GM21528 (cell line): ENCODE measurements around the gene MYL5.
A peak's percentile ranks its signal among the peaks of the same experiment; 100 is the strongest.
"Not testable (repeated sequence)": the region's sequence is repeated elsewhere in the genome, so short reads cannot be mapped to it uniquely, and the experiment has no call there.

Source experiments
- ATAC-seq: cut with Tn5 transposase; IDR thresholded peaks from one replicate; pipeline ENCODE4 v1.9.1; 2021; ENCODE audit warnings: mild to moderate bottlenecking, moderate library complexity; ENCODE audit not compliant: unreplicated experiment, low FRiP score

The MYL5 gene

DNA sequence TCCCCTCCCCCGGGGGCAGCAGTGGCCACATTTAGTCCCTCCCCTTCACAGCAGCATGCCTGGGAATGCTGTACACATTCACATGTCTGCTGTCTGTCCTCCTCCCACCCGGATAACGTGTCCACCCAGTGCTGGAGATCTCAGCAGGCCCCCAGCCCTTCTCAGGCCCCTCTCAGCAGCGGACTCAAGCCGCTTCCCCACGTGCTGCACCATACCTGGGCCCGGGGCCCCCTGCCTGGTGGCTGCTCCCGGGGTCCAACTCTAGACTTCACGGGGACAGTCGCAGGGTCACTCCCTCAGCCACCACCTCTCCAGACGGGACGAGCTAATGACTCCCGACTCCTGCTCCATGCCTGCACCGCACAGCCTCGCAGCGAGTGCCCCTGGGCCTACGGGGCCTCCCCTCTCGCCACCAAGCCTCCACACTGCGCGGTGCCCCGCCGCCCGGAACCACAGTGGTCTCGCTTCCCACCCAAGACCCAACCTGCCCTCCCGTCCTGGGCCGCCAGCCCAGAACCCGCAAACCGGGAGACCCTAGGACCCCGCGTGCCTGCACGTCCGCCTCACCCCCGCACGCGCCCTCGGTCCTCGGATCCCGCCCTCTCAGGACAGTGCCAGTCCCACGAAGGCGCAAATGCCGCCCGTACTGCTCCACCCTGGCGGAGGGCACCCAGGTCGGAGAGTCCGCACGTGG, 30.0 kb downstream of the MYL5 start:
- ATAC-seq: no peak

GRCh38 chr4:704971-705277, 30.6 kb downstream of the MYL5 start:
- ATAC-seq: no peak

DNA sequence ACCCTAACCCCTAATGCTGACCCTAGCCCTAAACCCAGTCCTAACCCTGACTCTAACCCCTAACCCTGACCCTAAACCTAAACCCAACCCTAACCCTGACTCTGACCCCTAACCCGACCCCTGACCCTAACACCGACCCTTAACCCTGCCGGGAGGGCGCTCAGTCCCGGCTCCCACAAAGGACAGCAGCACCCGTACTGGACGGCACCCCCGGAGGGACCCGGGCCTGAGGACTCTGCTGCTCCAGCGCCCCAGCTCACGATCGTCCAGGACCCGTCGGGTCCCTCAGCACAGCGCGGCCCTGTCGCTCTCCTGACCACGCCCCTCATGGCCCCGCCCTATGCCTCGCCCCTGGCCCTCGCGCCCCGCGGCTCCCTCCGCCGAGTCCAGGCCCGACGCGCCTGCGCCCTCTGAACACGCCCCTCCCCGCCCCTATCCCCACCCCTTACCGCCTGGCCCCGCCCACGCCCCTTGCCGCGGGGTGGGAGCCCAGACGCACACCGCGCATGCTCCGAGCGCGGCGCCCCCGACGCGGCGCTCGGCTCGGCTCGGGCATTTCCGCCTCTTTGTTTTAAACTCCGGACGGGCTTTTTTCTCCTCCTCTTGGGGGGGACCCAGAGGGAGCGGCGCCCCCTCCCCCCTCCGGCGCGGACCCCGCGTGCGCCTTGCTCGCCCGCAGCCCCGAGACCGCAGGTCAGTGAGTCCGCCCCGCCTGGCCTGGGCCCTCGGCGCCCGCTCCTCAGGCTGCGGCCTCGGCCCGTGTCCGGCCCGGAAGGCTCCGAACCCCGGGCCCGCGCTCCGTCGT, 31.1 kb downstream of the MYL5 start, which contains the start of gene PCGF3:
TSS of gene PCGF3 (plus strand) at position 555 of the 805 bp plus-strand sequence. CDS start 27,849 bp downstream, outside the sequence.
- peak; percentile 90 for ATAC-seq

GRCh38 chr4:706083-706633, 31.8 kb downstream of the MYL5 start:
- not testable (repeated sequence) for ATAC-seq

DNA sequence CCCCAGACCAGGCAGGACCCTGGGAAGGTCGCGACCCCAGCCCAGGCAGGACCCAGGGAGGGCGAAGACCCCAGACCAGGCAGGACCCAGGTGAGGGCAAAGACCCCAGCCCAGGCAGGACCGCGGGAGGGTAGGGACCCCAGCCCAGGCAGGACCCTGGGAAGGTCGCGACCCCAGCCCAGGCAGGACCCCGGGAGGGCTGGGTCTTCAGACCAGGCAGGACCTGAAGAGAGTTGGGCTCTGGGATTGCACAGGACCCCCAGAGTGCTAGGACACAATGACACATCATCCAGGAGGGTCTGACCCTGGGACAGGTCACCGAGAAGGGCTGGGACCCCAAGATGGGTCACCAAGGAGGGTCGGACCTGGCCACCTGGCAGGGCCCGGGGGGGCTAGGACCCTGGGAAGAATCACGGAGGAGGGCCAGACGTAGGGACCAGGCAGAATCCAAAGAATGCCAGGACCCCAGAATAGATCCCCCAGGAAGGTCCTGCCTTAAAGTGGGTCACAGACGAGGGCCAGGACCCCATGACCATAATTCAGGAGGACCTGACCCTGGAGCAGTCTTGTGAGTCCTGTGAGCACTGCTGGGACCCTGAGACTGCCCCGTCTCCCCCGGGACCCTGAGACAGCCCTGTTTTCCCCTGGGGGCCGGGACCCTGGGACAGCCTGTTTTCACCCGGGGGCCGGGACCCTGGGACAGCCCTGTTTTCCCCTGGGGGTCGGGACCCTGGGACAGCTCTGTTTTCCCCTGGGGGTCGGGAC, 32.7 kb downstream of the MYL5 start:
- ATAC-seq: no peak

- no peak for ATAC-seq
Observed at GRCh38 chr4:707929-708630, 33.7 kb downstream of the MYL5 start.

DNA sequence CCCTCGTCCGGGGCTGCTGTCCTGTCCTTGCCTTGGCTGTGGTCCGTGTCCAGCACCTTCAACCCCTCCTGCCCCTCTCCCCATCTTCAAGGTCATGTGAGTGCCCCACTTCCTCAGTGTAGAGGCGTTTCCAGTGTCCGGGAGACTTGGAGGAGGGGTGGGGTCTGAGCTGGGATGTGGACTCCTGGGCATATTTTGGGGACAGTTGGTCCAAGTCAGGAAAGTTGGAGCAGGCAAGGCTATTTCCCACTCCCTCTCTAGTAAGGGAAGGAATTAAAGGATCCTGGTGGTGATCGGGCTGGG, 34.2 kb downstream of the MYL5 start:
- ATAC-seq: no peak

- no peak for ATAC-seq
Observed at GRCh38 chr4:709348-709747, 35.0 kb downstream of the MYL5 start.

- ATAC-seq: no peak
Observed at GRCh38 chr4:710116-710515, 35.8 kb downstream of the MYL5 start.

- ATAC-seq: no peak
Observed at GRCh38 chr4:710916-711315, 36.6 kb downstream of the MYL5 start.

DNA sequence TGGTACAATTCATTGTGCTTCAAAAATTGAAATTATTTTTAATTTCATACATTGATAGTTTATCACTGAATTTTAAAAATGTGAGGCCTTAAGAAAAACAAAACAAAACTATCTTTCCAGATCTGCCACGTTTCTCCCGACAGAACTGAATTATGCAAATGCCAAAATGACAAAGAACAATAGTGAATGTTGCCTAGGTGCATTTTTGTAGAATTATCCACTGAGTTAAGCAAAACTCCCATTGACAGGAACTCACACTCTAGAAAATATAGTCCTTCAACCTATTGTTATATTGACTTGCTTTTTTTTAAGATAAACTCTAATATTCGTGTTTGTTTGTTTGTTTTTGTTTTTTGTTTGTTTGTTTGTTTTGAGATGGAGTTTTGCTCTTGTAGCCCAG, 37.8 kb downstream of the MYL5 start:
- no peak for ATAC-seq

DNA sequence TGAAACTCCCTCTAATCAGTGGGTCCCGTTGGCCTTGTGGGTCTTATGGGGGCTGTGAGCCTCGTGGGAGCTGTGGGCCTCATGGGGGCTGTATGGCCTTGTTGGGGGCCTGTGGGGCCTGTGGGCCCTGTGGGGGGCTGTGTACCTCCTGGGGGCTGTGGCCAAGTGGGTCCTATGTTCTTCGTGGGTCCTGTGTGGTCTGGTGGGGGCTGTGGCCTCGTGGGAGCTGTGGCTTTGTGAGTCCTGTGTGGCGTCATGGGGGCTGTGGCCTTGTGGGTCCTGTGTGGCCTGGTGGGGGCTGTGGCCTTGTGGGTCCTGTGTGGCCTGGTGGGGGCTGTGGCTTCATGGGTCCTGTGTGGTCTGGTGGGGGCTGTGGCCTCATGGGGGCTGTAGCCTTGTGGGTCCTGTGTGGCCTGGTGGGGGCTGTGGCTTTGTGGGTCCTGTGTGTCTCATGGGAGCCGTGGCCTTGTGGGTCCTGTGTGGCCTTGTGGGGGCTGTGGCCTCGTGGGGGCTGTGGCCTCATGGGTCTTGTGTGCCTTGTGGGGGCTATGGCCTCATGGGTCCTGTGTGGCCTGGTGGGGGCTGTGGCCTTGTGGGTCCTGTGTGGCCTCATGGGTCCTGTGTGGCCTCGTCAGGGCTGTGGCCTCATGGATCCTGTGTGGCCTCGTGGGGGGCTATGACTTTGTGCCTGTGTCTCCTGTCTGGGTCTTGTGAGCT, 38.7 kb downstream of the MYL5 start:
- no peak for ATAC-seq

DNA sequence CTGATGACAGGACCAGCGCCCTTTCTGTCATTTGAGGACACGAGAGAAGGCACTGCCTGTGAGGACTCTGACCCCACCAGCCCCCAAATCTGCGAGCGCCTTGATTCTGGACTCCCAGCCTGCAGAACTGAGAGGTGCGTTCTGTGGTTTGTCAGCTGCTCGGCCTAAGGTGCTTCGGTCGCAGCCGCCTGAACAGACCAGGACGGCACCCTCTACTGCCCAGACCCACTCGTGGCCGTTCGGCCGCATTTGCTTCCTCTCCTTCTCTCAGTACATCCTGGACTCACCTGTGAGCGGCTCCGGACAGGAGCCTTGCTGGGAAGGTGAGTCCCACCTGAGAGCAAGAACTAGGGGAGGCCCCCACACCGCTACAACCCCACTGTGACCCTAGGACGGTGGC, 39.7 kb downstream of the MYL5 start:
- no peak for ATAC-seq

DNA sequence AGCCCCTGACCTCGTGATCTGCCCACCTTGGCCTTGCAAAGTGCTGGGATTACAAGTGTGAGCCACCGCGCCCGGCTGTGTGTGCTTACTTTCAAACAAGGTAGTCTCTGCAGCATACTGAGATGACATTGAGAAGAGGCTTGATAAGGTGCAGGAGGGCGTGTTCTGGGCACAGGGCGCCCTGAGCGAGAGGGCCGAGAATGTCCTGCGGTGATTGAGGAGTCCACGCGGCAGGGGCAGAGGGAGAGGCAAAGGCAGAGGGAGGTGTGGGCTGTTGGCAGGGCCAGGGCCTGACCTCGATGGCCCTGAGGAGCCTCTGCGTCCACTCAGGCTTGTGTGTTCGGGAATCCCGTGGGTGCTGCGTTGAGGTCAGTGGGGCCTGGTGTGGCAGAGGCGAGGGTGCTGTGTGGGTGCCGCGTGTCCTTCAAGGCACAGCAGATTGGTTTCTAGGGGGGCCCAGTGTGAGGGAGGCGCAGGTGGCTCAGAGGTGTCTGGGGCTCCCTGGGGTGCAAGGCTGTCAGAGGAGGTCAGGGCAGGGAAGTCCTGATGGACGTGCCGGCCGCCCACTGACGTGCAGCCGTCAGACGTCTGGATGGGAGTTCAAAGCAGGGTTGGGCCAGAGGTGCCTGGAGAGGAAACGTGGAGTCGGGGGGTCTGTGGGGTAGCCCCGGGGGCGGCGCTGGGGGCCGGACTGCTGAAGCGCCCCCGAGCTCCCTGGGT, 43.4 kb downstream of the MYL5 start:
- ATAC-seq: no peak

DNA sequence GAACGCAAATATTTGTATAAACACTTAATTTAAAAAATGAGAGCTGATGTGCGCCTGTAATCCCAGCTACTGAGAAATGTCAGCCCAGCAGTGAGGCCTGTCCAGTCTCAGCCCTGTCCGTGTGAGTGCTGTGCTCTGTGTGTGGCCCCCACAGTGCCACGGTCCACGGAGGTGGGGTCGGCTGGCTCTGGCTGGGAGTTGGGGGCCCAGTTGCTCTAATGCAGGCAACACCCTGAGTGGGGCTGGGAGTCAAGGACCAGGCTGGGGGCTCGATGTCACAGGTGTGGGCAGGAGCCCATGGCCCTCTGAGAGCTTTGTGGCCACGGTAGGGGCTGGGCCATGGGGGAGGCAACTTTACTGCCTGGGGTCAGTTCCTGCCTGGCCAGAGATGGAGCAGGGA, 44.1 kb downstream of the MYL5 start:
- ATAC-seq: no peak

DNA sequence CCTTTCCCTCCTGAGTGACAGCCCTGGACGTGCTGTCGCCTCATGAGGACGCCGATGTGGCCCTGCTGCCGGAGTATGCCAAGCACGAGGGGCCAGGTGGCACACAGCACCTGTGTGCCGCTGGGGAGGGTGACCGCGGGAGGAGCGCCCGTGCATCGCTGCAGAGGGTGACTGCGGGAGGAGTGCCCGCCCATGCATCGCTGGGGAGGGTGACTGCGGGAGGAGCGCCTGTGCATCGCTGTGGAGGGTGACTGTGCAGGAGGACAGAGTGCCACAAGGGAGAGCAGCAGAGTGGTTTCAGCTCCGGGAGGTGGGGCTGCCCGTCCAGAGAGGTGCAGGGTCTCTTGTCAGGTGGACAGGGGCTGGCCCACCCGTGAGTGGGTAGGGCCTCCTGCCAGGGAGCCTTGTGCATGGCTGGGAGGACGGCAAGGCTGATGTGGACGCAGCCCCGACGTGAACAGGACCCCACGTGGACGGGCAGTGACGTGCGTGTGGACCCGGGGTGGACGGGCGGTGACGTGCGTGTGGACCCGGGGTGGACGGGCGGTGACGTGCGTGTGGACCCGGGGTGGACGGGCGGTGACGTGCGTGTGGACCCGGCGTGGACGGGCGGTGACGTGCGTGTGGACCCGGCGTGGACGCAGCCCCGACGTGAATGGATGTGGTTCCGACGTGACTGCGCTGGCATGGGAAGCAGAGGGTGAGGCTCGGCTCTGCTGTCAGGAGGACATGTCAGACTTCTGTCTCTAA, 45.9 kb downstream of the MYL5 start:
- ATAC-seq: no peak

- no peak for ATAC-seq
Observed at GRCh38 chr4:721261-722168, 47.2 kb downstream of the MYL5 start.
